ENCODE data around the gene SALL3. TPM values are rescaled to one million over a fixed set of nuclear protein-coding genes. Genes with fewer than 3 reads are reported as not detected.
"Not testable (repeated sequence)": the region's sequence is repeated elsewhere in the genome, so short reads cannot be mapped to it uniquely, and the experiment has no call there.

Gene SALL3
- total and polyA plus RNA-seq, 10 donors: not detected

DNA sequence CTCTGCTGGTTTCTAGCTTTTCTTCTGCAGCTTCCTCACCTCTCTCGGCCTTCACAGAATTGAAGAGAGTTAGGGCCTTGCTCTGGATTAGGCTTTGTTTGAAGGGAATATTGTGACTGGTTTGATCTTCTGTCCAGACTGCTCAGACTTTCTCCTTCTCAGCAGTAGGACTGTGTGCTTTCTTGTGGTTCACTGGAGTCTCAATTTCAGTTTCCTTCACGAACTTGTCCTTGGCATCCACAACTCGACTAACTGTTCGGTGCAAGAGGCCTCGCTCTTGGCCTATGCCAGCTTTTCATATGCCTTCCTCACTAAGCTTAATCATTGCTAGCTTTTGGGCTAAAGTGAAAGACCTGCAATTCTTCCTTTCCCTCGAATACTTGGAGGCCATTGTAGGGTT, 18.9 kb upstream of the SALL3 start:
- WGBS, 5 donors: 83 to 95% (median 88%) methylated on average over 6 of the region's 6 CpGs
- intact Hi-C loops (cut with DNase I; ENCODE audit: low total_unique reads): no loop called here
- no peak for DNase-seq
- Histone ChIP-seq H3K27ac (no peak overlapping the region), H3K4me1 (no peaks in the 10 kb centered on the region), H3K27me3 (replicated peaks in 1 of 7) (peaks cover 0 to 5% (median 0%) of the 10 kb centered on the region in 7 donors), H3K9me3 (peaks cover 0 to 8% (median 0%) of the 10 kb centered on the region in 8 donors), H3K4me3 (no peak overlapping the region), H3K36me3 (no peaks in the 10 kb centered on the region)
- no peak for TF ChIP-seq POLR2AphosphoS5 (IDR thresholded peaks at IDR 0.05)
- TF ChIP-seq, protein P1, sequence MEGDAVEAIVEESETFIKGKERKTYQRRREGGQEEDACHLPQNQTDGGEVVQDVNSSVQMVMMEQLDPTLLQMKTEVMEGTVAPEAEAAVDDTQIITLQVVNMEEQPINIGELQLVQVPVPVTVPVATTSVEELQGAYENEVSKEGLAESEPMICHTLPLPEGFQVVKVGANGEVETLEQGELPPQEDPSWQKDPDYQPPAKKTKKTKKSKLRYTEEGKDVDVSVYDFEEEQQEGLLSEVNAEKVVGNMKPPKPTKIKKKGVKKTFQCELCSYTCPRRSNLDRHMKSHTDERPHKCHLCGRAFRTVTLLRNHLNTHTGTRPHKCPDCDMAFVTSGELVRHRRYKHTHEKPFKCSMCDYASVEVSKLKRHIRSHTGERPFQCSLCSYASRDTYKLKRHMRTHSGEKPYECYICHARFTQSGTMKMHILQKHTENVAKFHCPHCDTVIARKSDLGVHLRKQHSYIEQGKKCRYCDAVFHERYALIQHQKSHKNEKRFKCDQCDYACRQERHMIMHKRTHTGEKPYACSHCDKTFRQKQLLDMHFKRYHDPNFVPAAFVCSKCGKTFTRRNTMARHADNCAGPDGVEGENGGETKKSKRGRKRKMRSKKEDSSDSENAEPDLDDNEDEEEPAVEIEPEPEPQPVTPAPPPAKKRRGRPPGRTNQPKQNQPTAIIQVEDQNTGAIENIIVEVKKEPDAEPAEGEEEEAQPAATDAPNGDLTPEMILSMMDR (IDR thresholded peaks at IDR 0.05 in 8 of 11, conservative IDR thresholded peaks at IDR 0.05 in 3 of 11): no peak
- no peak for TF ChIP-seq POLR2A (IDR thresholded peaks at IDR 0.05)

DNA sequence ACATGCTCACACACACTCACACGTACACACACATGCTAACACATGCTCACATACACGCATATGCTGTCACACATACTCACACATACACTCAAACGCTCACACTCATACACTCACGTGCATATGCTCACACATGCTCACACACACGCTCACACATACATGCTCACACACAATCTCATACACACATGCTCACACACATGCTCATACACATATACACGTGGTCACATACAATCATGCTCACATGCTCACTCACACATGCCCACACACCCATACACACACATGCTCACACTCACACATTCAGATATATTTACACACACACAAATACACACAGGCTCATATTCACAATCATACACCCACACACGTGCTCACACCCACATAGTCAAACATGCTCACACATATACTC, 17.5 kb upstream of the SALL3 start:
- H3K27ac ChIP-seq: no peak overlapping the region
- H3K4me3 ChIP-seq: no peak overlapping the region
- 78 to 90% (median 79%) methylated on average over 7 of the region's 7 CpGs for WGBS, 5 donors
- no peak for DNase-seq
- intact Hi-C loops (cut with DNase I; ENCODE audit: low total_unique reads): no loop called here
- no peaks in the 10 kb centered on the region for H3K36me3 ChIP-seq
- TF ChIP-seq POLR2A (IDR thresholded peaks at IDR 0.05) (no peak), POLR2AphosphoS5 (IDR thresholded peaks at IDR 0.05) (no peak)
- H3K27me3 ChIP-seq (replicated peaks in 1 of 7): peaks cover 0 to 14% (median 0%) of the 10 kb centered on the region in 7 donors
- no peaks in the 10 kb centered on the region for H3K4me1 ChIP-seq
- H3K9me3 ChIP-seq: peaks cover 0 to 8% (median 0%) of the 10 kb centered on the region in 8 donors

DNA sequence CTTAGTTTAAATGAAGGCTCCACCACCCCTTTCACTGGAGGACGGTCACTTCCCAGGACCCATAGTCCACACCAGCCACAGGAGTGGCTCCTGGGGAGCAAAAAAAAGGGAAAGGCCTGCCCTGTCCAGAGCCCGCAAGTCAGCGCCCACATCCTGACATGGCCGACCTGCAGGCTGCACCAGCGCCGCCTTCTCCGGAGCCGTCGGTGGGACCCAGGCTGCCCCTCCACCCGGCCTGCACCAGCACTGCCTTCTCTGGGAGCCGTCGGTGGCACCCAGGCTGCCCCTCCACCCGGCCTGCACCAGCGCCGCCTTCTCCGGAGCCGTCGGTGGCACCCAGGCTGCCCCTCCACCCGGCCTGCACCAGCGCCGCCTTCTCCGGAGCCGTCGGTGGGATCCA, 14.9 kb upstream of the SALL3 start:
- WGBS, 5 donors: 83 to 92% (median 91%) methylated on average over 22 to 24 of the region's 24 CpGs
- H3K4me1 ChIP-seq; H3K4me3 ChIP-seq; H3K9me3 ChIP-seq; DNase-seq; H3K27ac ChIP-seq; intact Hi-C loops (cut with DNase I; ENCODE audit: low total_unique reads); H3K36me3 ChIP-seq: not testable (repeated sequence)
- H3K27me3 ChIP-seq (replicated peaks in 1 of 7): peaks cover 0 to 28% (median 5%) of the 10 kb centered on the region in 7 donors

DNA sequence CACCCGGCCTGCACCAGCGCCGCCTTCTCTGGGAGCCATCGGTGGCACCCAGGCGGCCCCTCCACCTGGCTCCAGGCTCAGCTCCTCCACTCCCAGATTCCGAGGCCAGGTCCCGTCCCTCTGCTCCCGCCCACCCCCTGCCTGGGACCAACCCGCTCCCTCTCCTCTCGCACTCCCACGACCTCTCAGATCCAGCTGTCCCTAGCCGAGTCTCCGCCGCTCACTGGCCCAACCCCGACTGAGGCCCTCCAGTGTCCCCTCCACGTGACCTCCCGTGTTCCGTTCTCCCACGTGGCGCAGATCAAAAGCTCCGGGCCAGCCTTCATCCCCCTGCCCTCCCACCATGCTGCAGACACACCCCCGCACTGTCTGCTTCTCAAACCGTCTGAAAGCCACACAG, 14.4 kb upstream of the SALL3 start:
- Histone ChIP-seq H3K27ac (no peak overlapping the region), H3K4me3 (no peak overlapping the region), H3K4me1 (no peaks in the 10 kb centered on the region), H3K27me3 (replicated peaks in 1 of 7) (peaks cover 0 to 33% (median 5%) of the 10 kb centered on the region in 7 donors), H3K36me3 (no peaks in the 10 kb centered on the region), H3K9me3 (peaks cover 0 to 8% (median 0%) of the 10 kb centered on the region in 8 donors)
- no peak for TF ChIP-seq POLR2AphosphoS5 (IDR thresholded peaks at IDR 0.05)
- TF ChIP-seq POLR2A (IDR thresholded peaks at IDR 0.05): no peak
- TF ChIP-seq, protein P1 (IDR thresholded peaks at IDR 0.05 in 8 of 11, conservative IDR thresholded peaks at IDR 0.05 in 3 of 11): no peak
- intact Hi-C loops (cut with DNase I; ENCODE audit: low total_unique reads): no loop called here
- 80 to 88% (median 84%) methylated on average over 23 of the region's 23 CpGs for WGBS, 5 donors
- DNase-seq: no peak

DNA sequence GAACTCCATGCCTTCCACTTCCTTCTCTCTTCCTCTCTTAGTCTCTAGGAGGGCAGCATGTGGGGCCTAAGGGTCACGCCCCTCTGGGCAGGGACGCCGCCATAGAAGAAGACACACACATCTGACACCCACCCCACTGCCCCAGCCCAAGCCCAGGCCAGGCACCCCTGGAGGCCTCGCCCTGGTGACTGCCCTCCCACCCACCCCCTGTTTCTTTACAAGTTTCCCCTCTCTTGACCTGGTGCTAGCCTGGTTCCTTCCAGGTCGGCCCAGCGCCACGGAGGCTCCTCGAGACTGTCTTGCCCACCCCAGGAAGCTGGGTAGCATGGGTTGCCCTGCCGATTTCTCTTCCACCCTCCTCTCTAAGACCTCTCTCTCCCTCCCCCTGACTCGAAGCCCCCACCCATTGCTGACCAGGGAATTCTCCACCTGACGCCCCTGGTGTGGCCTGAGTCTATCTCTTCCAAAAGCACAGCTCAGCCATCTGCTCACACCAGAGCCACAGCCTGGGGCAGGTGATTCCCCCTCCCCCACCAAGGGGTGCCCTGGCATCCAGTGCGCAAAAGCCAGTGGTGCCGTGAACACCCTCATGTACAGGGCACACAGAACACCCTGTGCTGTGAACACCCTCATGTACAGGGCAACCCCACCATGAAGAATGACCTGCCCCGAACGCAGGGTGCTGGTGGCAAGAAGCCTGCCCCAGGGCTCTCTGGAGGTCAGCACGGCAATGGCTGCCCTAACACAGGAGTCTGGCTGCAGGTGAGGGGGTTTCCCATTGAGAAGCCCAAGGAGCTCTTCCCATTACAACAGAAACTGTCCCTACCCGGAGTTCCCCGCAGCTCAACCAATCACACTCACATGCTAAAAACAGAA, 13.5 kb upstream of the SALL3 start:
- no peak overlapping the region for H3K4me3 ChIP-seq
- peaks cover 0 to 39% (median 6%) of the 10 kb centered on the region in 7 donors for H3K27me3 ChIP-seq (replicated peaks in 1 of 7)
- no peaks in the 10 kb centered on the region for H3K36me3 ChIP-seq
- TF ChIP-seq, protein P1 (IDR thresholded peaks at IDR 0.05 in 8 of 11, conservative IDR thresholded peaks at IDR 0.05 in 3 of 11): no peak
- TF ChIP-seq POLR2AphosphoS5 (IDR thresholded peaks at IDR 0.05) (no peak), POLR2A (IDR thresholded peaks at IDR 0.05) (no peak)
- H3K4me1 ChIP-seq: no peaks in the 10 kb centered on the region
- DNase-seq: no peak
- no peak overlapping the region for H3K27ac ChIP-seq
- intact Hi-C loops (cut with DNase I; ENCODE audit: low total_unique reads): no loop called here
- WGBS, 5 donors: 70 to 83% (median 79%) methylated on average over 15 to 18 of the region's 18 CpGs
- peaks cover 0 to 8% (median 0%) of the 10 kb centered on the region in 8 donors for H3K9me3 ChIP-seq
